ENCODE data around the gene LEMD2. TPM values are rescaled to one million over a fixed set of nuclear protein-coding genes. Genes with fewer than 3 reads are reported as not detected.

LEMD2 gene
- total RNA-seq, 1 experiment from 2014 or later = 75.8 TPM

DNA sequence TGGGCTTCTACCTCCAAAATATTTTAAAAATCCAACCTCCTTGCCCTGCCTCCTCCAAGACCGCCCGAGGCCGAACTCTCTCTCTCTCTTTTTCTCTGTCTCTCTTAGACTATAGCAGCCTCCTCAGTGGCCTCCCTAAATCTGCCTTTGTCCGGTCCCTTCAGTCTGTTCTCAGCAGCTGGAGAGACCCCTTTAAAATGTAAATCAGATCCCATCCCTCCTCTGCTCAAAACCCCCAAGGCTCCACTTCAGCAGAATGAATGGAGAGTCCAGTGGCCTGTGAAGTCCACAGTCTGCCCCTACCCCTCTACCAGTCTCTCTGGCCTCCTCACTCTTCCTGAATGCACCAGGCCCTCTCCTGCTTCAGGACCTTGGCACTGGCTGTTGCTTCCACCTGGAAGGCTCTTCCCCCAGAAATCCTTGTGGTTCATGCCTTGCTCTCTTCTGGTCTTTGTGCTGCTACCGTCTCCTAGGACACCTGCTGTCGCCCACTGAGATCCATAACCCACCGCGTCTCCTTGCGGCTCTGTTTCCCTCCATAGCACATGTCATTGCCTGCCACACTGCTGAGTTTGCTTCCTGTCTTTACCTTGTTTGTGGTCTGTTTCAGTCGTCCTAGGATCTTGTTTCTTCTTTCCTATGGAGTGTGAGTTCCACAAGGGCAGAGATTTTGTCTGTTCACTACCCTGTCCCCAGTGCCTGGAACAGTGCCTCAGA is 8.9 kb upstream of the LEMD2 start:
- H3K4me1 ChIP-seq (ENCODE audit: insufficient read depth, low read length, poor library complexity, severe bottlenecking) = peaks cover 12% of the 10 kb centered on the region
- H3K27ac ChIP-seq (ENCODE audit: low read depth, low read length, poor library complexity, severe bottlenecking) = no peak overlapping the region
- H3K4me3 ChIP-seq (ENCODE audit: low read depth, low read length, poor library complexity, severe bottlenecking) = no peak overlapping the region
- no TSS peak for BruUV-seq (replicated peaks)
- H3K27me3 ChIP-seq (replicated peaks; ENCODE audit: insufficient read depth, low read depth, low read length, poor library complexity) = no peaks in the 10 kb centered on the region
- ChIA-PET POLR2A (ENCODE audit: low non-redundant PET) (no interaction called here), CTCF (no interaction called here)
- DNase-seq (ENCODE audit: low spot score) = no peak
- intact Hi-C loops (cut with micrococcal nuclease; ENCODE audit: unreplicated experiment) = no loop called here
- no peaks in the 10 kb centered on the region for H3K9me3 ChIP-seq (ENCODE audit: low read depth, low read length, poor library complexity, severe bottlenecking)
- TF ChIP-seq, protein P1, sequence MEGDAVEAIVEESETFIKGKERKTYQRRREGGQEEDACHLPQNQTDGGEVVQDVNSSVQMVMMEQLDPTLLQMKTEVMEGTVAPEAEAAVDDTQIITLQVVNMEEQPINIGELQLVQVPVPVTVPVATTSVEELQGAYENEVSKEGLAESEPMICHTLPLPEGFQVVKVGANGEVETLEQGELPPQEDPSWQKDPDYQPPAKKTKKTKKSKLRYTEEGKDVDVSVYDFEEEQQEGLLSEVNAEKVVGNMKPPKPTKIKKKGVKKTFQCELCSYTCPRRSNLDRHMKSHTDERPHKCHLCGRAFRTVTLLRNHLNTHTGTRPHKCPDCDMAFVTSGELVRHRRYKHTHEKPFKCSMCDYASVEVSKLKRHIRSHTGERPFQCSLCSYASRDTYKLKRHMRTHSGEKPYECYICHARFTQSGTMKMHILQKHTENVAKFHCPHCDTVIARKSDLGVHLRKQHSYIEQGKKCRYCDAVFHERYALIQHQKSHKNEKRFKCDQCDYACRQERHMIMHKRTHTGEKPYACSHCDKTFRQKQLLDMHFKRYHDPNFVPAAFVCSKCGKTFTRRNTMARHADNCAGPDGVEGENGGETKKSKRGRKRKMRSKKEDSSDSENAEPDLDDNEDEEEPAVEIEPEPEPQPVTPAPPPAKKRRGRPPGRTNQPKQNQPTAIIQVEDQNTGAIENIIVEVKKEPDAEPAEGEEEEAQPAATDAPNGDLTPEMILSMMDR (conservative IDR thresholded peaks at IDR 0.05; ENCODE audit: low read depth, low read length) = no peak
- H3K36me3 ChIP-seq (ENCODE audit: insufficient read depth, low read length, poor library complexity, severe bottlenecking) = no peaks in the 10 kb centered on the region

- no peaks in the 10 kb centered on the region for H3K36me3 ChIP-seq (ENCODE audit: insufficient read depth, low read length, poor library complexity, severe bottlenecking)
- TF ChIP-seq, protein P1 (conservative IDR thresholded peaks at IDR 0.05; ENCODE audit: low read depth, low read length) = no peak
- TF ChIP-seq EZH2 (IDR thresholded peaks at IDR 0.05; ENCODE audit: borderline replicate concordance, low read depth, low read length, poor library complexity, severe bottlenecking) = no peak
- H3K27ac ChIP-seq (ENCODE audit: low read depth, low read length, poor library complexity, severe bottlenecking) = no peak overlapping the region
- no peaks in the 10 kb centered on the region for H3K9me3 ChIP-seq (ENCODE audit: low read depth, low read length, poor library complexity, severe bottlenecking)
- no peaks in the 10 kb centered on the region for H3K27me3 ChIP-seq (replicated peaks; ENCODE audit: insufficient read depth, low read depth, low read length, poor library complexity)
- intact Hi-C loops (cut with micrococcal nuclease; ENCODE audit: unreplicated experiment) = no loop called here
- no TSS peak for BruUV-seq (replicated peaks)
- no peak overlapping the region for H3K4me3 ChIP-seq (ENCODE audit: low read depth, low read length, poor library complexity, severe bottlenecking)
- POLR2A ChIA-PET (ENCODE audit: low non-redundant PET) = no interaction called here
- H3K4me1 ChIP-seq (ENCODE audit: insufficient read depth, low read length, poor library complexity, severe bottlenecking) = peaks cover 6% of the 10 kb centered on the region
- CTCF ChIA-PET = no interaction called here
- DNase-seq (ENCODE audit: low spot score) = no peak
These were observed 6.1 kb upstream of the LEMD2 start for GRCh38 chr6:33794910-33795623.

- no peak for DNase-seq (ENCODE audit: low spot score)
- TF ChIP-seq, protein P1 (conservative IDR thresholded peaks at IDR 0.05; ENCODE audit: low read depth, low read length) = no peak
- no peak for TF ChIP-seq EZH2 (IDR thresholded peaks at IDR 0.05; ENCODE audit: borderline replicate concordance, low read depth, low read length, poor library complexity, severe bottlenecking)
- intact Hi-C loops (cut with micrococcal nuclease; ENCODE audit: unreplicated experiment) = no loop called here
- ChIA-PET CTCF (no interaction called here), POLR2A (ENCODE audit: low non-redundant PET) (interaction anchor here (0.6 kb wide), 1 partner anchor 14 kb away, joined by 3 read pairs; no protein-coding TSS in a partner anchor)
- no TSS peak for BruUV-seq (replicated peaks)
- H3K36me3 ChIP-seq (ENCODE audit: insufficient read depth, low read length, poor library complexity, severe bottlenecking) = no peaks in the 10 kb centered on the region
- peaks cover 1% of the 10 kb centered on the region for H3K4me1 ChIP-seq (ENCODE audit: insufficient read depth, low read length, poor library complexity, severe bottlenecking)
- no peak overlapping the region for H3K27ac ChIP-seq (ENCODE audit: low read depth, low read length, poor library complexity, severe bottlenecking)
- no peaks in the 10 kb centered on the region for H3K27me3 ChIP-seq (replicated peaks; ENCODE audit: insufficient read depth, low read depth, low read length, poor library complexity)
- H3K4me3 ChIP-seq (ENCODE audit: low read depth, low read length, poor library complexity, severe bottlenecking) = no peak overlapping the region
- H3K9me3 ChIP-seq (ENCODE audit: low read depth, low read length, poor library complexity, severe bottlenecking) = no peaks in the 10 kb centered on the region
These were observed 4.1 kb upstream of the LEMD2 start for GRCh38 chr6:33792981-33793380.
